Fibroblast of villous mesenchyme (primary cell): ENCODE results near the gene RBM10. TPM values are rescaled to one million over a fixed set of nuclear protein-coding genes. Genes with fewer than 3 reads are reported as not detected.

ENCODE experiments used
- DNase-seq: peaks from one replicate; pipeline ENCODE4 v3.0.0-alpha.2; 2010; ENCODE audit warnings: low read depth
- H3K4me3 ChIP-seq: 2 replicates; pipeline ENCODE4 v1.5.1; 2011; ENCODE audit warnings: low read depth, mild to moderate bottlenecking, low read length
- total RNA-seq: library from RNA; depleted of rRNA; stranded (reverse); fragments of >200 nt; gene quantifications from 2 replicates; pipeline ENCODE4 v1.2.3, GENCODE V29; 2012
- TF ChIP-seq, protein P1 (sequence below): IDR thresholded peaks from 2 replicates; pipeline ENCODE4 v1.5.1; 2012; ENCODE audit warnings: low read depth, mild to moderate bottlenecking, low read length; ENCODE audit not compliant: insufficient read depth

RBM10 gene
- total RNA-seq, 1 donor = 49.2 TPM

DNA sequence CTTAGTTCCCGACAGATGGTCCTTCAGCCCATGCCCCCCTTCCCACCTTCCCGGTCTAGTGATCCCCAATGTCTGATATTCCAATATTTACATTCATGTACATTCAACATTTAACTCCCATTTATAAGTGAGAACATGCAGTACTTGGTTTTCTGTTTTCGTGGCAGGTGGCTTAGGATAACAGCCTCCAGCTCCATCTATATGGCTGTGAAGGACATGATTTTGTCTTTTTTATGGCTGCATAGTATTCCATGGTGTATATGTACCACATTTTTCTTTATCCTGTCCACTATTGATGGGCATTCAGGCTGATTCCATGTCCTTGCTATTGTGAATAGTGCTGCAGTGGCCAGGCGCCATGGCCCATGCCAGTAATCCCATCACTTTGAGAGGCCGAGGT is 13.8 kb downstream of the RBM10 start:
- no peak overlapping the region for H3K4me3 ChIP-seq
- TF ChIP-seq, protein P1, sequence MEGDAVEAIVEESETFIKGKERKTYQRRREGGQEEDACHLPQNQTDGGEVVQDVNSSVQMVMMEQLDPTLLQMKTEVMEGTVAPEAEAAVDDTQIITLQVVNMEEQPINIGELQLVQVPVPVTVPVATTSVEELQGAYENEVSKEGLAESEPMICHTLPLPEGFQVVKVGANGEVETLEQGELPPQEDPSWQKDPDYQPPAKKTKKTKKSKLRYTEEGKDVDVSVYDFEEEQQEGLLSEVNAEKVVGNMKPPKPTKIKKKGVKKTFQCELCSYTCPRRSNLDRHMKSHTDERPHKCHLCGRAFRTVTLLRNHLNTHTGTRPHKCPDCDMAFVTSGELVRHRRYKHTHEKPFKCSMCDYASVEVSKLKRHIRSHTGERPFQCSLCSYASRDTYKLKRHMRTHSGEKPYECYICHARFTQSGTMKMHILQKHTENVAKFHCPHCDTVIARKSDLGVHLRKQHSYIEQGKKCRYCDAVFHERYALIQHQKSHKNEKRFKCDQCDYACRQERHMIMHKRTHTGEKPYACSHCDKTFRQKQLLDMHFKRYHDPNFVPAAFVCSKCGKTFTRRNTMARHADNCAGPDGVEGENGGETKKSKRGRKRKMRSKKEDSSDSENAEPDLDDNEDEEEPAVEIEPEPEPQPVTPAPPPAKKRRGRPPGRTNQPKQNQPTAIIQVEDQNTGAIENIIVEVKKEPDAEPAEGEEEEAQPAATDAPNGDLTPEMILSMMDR = no peak
- DNase-seq = no peak

DNA sequence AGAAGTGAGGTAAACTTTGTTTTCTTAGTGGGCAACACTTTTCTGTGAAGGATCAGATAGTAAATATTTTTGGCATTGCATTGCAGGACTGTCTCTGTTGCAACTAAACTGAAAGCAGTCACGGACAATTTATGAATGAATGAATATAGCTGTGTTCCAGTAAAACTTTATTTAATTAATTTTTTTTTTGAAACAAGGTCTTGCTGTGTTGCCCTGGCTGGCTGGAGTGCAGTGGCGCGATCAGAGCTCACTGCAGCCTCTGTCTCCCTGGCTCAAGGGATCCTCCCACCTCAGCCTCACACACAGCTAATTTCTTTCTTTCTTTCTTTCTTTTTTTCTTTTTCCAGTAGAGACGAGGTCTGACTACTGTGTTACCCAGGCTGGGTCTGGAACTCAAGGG is 15.8 kb downstream of the RBM10 start:
- no peak for DNase-seq
- H3K4me3 ChIP-seq = no peak overlapping the region
- TF ChIP-seq, protein P1 = no peak

DNA sequence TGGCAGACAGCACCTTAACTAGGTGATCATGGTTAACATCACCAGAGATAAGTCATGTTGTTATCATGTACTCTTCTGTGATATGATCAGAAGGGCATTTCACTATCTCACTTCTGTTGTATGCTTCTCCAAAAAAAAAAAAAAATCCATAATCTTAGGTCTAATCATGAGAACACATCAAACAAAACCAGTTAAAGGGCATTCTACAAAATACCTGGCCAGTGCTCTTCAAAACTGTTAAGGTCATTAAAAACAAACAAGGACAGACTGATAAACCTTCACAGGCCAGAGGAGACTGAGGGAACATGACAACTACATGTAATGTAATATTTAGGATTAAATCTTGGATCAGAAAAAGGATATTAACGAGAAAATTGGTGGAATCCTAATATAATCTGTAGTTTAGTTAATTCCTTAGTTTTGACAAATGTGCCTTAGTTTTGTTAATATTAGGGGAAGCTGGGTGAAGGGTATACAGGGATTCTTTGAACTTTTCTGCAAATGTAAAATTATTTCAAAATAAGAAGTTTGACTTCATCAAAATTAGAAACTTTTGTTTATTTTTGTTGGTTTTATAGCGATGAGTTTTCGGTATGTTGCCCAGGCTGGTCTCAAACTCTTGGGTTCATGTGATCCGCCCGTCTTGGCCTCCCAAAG is 18.0 kb downstream of the RBM10 start:
- TF ChIP-seq, protein P1 = no peak
- no peak overlapping the region for H3K4me3 ChIP-seq
- DNase-seq = no peak

DNA sequence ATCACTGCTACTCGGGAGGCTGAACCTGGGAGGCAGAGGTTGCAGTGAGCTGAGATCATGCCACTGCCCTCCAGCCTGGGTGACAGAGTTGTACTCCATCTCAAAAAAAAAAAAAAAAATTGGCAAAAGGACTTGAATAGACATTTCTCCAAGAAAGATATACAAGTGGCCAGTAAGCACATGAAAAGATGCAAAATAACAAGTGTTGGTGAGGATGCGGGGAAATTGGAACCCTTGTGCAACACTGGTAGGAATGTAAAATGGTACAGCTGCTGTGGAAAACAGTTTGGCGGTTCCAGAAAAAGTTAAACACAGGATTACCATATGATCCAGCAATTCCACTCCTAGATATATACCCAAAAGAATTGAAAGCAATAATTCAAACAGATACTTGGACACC is 19.4 kb downstream of the RBM10 start:
- TF ChIP-seq, protein P1 = no peak
- no peak for DNase-seq
- H3K4me3 ChIP-seq = no peak overlapping the region

DNA sequence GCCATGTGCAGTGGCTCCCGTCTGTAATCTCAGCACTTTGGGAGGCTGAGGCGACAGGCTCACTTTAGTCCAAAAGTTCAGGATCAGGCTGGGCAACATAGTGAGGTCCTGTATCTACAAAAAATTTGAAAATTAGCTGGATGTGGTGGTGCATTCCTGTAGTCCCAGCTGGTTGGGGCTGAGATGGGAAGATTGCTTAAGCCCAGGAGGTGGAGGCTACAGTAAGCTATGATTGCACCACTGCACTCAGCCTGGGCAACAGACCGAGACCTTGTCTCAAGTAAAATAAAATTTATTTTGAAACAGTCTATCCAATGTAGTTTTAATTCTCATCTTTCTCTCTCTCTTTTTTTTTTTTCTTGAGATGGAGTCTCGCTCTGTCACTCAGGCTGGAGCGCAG is 21.1 kb downstream of the RBM10 start:
- DNase-seq = peak; percentile 70
- no peak overlapping the region for H3K4me3 ChIP-seq
- TF ChIP-seq, protein P1 = no peak

DNA sequence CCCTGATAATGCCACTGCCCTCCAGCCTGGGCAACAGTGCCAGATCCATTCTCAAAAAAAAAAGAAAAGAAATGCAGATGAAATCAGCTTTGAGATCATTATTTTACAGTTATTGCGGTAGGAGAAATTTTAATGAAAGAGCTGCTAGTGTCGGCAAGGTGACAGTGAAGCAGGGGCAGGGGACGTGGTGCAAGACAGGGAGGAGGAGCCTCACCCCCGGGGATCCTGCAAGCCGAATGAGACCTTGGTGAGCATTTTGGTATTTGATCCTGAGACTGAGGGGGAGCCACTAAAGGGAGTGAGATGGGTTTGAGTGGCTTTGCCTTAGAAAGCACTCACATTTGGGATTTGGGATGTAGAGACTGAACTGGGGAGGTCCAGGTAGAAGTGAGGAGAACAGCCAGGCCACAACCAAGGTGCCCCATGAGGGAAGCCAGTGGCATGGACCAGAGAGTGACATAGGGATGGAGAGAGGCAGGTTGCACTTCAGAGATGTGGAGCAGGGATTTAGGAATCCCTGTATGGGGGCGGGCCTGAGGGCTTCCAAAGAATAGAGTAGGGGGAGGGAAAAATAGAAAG is 23.6 kb downstream of the RBM10 start:
- no peak for DNase-seq
- no peak overlapping the region for H3K4me3 ChIP-seq
- TF ChIP-seq, protein P1 = no peak

DNA sequence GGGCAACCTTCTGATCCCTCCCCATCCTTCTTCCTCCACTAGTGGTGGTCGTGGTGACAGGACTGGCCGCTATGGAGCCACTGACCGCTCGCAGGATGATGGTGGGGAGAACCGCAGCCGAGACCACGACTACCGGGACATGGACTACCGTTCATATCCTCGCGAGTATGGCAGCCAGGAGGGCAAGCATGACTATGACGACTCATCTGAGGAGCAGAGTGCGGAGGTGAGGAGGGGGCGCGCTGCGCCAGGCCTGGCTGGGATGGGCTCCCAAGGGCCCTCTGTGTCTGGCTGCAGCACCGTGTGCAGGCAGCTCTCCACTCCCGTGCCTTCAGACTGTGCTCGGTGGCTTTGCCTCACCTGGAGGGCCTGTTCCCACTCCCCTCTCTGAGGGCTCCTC is 24.3 kb downstream of the RBM10 start:
- TF ChIP-seq, protein P1 = no peak
- no peak overlapping the region for H3K4me3 ChIP-seq
- no peak for DNase-seq
